Right lobe of liver (tissue), 6 donors: ENCODE results near the gene KIF13A. TPM values are rescaled to one million over a fixed set of nuclear protein-coding genes. Genes with fewer than 3 reads are reported as not detected.

Experiments
- ATAC-seq, 4 donors: fragments of 200-7000 bp; cut with Tn5 transposase; one replicate each; pipeline ENCODE4 v1.9.1; 2020; ENCODE audit warnings: mild to moderate bottlenecking in 4 of 4, moderate library complexity in 4 of 4
- DNase-seq, 3 donors: peaks; one replicate each; pipeline ENCODE4 v3.0.0-alpha.2; 2020
- H3K27ac ChIP-seq, 3 donors: fragments of 200-600 bp; one replicate each; pipeline ENCODE4 v1.8.0; 2022
- H3K27me3 ChIP-seq, 2 donors: fragments of 200-600 bp; one replicate each; pipeline ENCODE4 v1.8.0; 2022
- H3K36me3 ChIP-seq, 4 donors: fragments of 200-600 bp; sonication (generic) in 1 of 4; one replicate each; pipeline versions ENCODE4 v1.5.1 to v1.8.0; 2017 to 2022; ENCODE audit warnings: control low read depth in 1 of 4
- H3K4me1 ChIP-seq, 4 donors: fragments of 200-600 bp; sonication (generic) in 1 of 4; one replicate each; pipeline versions ENCODE4 v1.5.1 to v1.8.0; 2017 to 2022; ENCODE audit warnings: control low read depth in 1 of 4
- H3K4me3 ChIP-seq, 3 donors: fragments of 200-600 bp; one replicate each; pipeline ENCODE4 v1.8.0; 2022
- H3K9me3 ChIP-seq, 4 donors: fragments of 200-600 bp; sonication (generic) in 1 of 4; one replicate each; pipeline versions ENCODE4 v1.5.1 to v1.8.0; 2017 to 2022; ENCODE audit warnings: control low read depth in 1 of 4
- POLR2A ChIP-seq: fragments of 450-650 bp; IDR thresholded peaks from one replicate; pipeline ENCODE4 v1.6.1; 2017; ENCODE audit warnings: antibody characterized with exemption, mild to moderate bottlenecking
- WGBS: methylation state at CpG from one replicate; pipeline ENCODE4 v1.1.6; 2018; ENCODE audit warnings: low coverage, low lambda C conversion rate; ENCODE audit not compliant: insufficient coverage; ENCODE audit errors: missing lambda C conversion rate; 5-methylcytosine and 5-hydroxymethylcytosine counted together
- intact Hi-C, 2 donors: fragments of 100-400 bp; cut with DNase I; formaldehyde crosslinking; loops; one replicate each; pipeline versions ENCODE4 v1.11.2 to v1.14.1; 2022
- total RNA-seq, 6 experiments: library from RNA; depleted of rRNA in 2 of 6; stranded (reverse); fragments of >200 nt in 2 of 6; fragmentation: NEBNext Ultra II Directional in 3 of 6; extraction: Animal tissue kit (Norgen Biotek cat#: 25700) in 3 of 6; gene quantifications; one replicate each; pipeline versions ENCODE4 v1.1.0 to v1.2.4, GENCODE V29; 2016 to 2023
- TF ChIP-seq, protein P1 (sequence below), 4 donors: fragments of 200-600 bp in 3 of 4; fragments of 450-650 bp in 1 of 4; IDR thresholded peaks; one replicate each; pipeline versions ENCODE4 v1.5.1 to v1.8.0; 2016 to 2022; ENCODE audit warnings: antibody characterized with exemption in 4 of 4, mild to moderate bottlenecking in 2 of 4
- donor health status: DM: no; HTN: yes; CAD: no.
- donor health status: DM: no; HTN: no; CAD: no.
- donor health status: DM: no; HTN: no; CAD: no.
- donor health status: DM: no; HTN: yes; CAD: no.
- donor health status: DM: no; HTN: yes; CAD: no.

The KIF13A gene
- total RNA-seq, 6 experiments from 2014 or later, result 17.7 to 19.4 (median 18.4) TPM

DNA sequence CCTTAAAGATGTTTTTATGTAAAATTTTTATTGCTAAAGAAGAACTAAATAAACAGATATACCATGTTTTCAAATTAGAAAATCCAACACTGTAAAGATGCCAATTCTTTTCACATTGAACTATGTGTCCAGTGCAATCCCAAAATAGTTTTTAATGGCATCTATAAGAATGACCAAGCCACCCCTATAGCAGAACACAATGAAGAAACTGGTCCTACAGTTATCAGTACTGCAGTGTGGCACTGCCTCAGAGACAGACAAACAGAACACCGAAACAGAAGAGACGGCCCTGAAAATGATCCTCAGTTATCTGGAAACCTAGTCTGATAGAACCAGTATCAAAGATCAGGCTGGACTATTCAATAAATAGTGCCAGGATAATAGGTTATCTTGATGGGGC lies 41.9 kb downstream of the KIF13A start:
- Histone ChIP-seq H3K36me3 (no peaks in the 10 kb centered on the region), H3K4me3 (no peak overlapping the region), H3K4me1 (no peaks in the 10 kb centered on the region), H3K9me3 (no peaks in the 10 kb centered on the region), H3K27me3 (no peaks in the 10 kb centered on the region), H3K27ac (no peak overlapping the region)
- ATAC-seq (peak in 1 of 4 donors; percentile 26), DNase-seq (no peak)
- intact Hi-C loops, result no loop called here
- 34% methylated on average over 2 of the region's 2 CpGs for WGBS
- TF ChIP-seq POLR2A, result no peak
- TF ChIP-seq, protein P1, sequence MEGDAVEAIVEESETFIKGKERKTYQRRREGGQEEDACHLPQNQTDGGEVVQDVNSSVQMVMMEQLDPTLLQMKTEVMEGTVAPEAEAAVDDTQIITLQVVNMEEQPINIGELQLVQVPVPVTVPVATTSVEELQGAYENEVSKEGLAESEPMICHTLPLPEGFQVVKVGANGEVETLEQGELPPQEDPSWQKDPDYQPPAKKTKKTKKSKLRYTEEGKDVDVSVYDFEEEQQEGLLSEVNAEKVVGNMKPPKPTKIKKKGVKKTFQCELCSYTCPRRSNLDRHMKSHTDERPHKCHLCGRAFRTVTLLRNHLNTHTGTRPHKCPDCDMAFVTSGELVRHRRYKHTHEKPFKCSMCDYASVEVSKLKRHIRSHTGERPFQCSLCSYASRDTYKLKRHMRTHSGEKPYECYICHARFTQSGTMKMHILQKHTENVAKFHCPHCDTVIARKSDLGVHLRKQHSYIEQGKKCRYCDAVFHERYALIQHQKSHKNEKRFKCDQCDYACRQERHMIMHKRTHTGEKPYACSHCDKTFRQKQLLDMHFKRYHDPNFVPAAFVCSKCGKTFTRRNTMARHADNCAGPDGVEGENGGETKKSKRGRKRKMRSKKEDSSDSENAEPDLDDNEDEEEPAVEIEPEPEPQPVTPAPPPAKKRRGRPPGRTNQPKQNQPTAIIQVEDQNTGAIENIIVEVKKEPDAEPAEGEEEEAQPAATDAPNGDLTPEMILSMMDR (IDR thresholded peaks at IDR 0.05), result no peak

DNA sequence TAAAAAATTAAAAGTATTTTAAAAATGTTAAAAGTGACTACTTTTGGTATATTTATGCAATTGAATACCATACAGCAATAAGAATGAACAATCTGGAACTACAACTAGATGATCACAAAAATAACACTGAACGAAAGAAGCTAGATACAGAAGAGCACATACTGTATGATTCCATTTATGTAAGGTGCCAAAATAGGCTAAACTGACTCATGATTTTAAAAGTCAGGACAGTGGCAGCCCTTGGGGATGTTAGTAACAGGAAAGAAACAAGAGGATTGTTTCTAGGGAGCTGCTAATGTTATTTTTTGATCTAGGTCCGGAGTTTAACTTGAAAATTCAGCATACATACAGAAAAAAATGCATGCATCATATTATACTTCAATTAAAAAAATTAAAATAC lies 42.3 kb downstream of the KIF13A start:
- no peak for DNase-seq
- H3K9me3 ChIP-seq, result no peaks in the 10 kb centered on the region
- H3K27me3 ChIP-seq, result no peaks in the 10 kb centered on the region
- H3K36me3 ChIP-seq, result no peaks in the 10 kb centered on the region
- no peak overlapping the region for H3K4me3 ChIP-seq
- WGBS, result 82% methylated on average over 2 of the region's 2 CpGs
- ATAC-seq, result no peak
- no peaks in the 10 kb centered on the region for H3K4me1 ChIP-seq
- H3K27ac ChIP-seq, result no peak overlapping the region
- TF ChIP-seq, protein P1 (IDR thresholded peaks at IDR 0.05), result no peak
- TF ChIP-seq POLR2A, result no peak
- intact Hi-C loops, result no loop called here

DNA sequence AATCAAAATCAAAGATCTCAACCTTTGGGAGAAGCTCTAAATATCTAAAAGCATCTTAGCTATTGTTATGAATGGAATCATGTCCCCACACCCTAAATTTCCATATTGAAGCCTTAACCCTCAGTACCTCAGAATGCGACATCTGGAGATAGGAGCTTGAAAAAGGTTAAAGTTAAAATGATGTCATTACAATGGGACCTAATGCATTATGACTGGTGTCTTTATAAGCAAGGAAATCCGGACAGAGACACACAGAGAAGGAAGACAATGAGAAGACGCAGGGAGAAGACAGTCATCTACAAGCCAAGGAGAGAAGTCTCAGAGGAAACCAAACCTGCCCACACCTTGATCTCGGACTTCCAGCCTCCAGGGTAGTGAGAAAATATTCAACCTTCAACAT lies 46.1 kb downstream of the KIF13A start:
- no peaks in the 10 kb centered on the region for H3K36me3 ChIP-seq
- no peaks in the 10 kb centered on the region for H3K9me3 ChIP-seq
- intact Hi-C loops, result no loop called here
- TF ChIP-seq POLR2A, result no peak
- TF ChIP-seq, protein P1 (IDR thresholded peaks at IDR 0.05), result no peak
- no peaks in the 10 kb centered on the region for H3K4me1 ChIP-seq
- no peak overlapping the region for H3K27ac ChIP-seq
- ATAC-seq, result no peak
- H3K27me3 ChIP-seq, result no peaks in the 10 kb centered on the region
- WGBS, result 96% methylated on average over 3 of the region's 4 CpGs
- no peak for DNase-seq
- H3K4me3 ChIP-seq, result no peak overlapping the region

DNA sequence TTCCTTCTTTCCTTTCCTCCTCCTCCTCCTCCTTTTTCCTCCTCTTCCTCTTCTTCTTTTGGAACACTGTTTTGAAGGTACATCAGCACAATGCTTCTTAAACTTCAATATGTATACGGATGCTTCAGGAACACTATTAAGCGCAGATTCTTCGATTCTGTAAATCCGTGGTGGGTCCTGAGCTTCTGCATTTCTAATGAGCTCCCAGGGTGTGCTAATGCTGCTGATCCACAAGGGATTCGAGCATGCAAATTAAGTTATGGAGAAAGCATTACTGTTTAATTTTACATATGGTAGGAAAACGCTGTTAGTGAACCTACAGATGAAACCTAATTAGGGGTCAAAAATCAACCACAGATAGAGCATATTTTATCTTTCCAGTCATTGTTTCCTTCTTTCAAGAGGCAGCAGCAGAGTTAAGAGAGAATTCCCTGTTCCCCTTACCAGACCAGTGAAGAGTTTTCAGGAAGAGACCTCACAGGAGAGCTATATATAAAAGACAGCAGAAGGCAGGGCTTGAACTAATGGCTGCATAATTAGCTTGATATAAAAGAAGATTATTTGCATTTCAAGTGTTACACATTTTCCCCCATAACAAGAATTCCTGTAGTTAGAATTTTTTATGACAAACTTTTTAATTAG lies 47.2 kb downstream of the KIF13A start:
- DNase-seq (no peak), ATAC-seq (no peak)
- intact Hi-C loops, result no loop called here
- H3K4me1 ChIP-seq, result peaks cover 0 to 2% (median 0%) of the 10 kb centered on the region in 4 donors
- H3K9me3 ChIP-seq, result no peaks in the 10 kb centered on the region
- H3K27ac ChIP-seq, result no peak overlapping the region
- no peaks in the 10 kb centered on the region for H3K27me3 ChIP-seq
- WGBS, result 82% methylated on average over 6 of the region's 6 CpGs
- H3K4me3 ChIP-seq, result no peak overlapping the region
- TF ChIP-seq, protein P1 (IDR thresholded peaks at IDR 0.05), result no peak
- TF ChIP-seq POLR2A, result no peak
- H3K36me3 ChIP-seq, result no peaks in the 10 kb centered on the region
